NCI-H774 (cell line): ENCODE results near the gene RINL.

Source experiments
- DNase-seq: peaks from one replicate; lab custom pipeline; 2025; lab: John Stamatoyannopoulos, UW

Gene RINL

GRCh38 chr19:38849147-38849859, 28.8 kb downstream of the RINL start:
- DNase-seq, result peak; percentile 92

GRCh38 chr19:38848299-38849146, 29.6 kb downstream of the RINL start:
- no peak for DNase-seq

- DNase-seq, result no peak
These were observed 32.0 kb downstream of the RINL start for GRCh38 chr19:38846097-38846496.

GRCh38 chr19:38845374-38846024, 32.6 kb downstream of the RINL start:
- DNase-seq, result no peak

GRCh38 chr19:38844093-38844686, 33.9 kb downstream of the RINL start:
- DNase-seq, result no peak

GRCh38 chr19:38843175-38843758, 34.8 kb downstream of the RINL start:
- no peak for DNase-seq

- no peak for DNase-seq
These were observed 35.5 kb downstream of the RINL start for GRCh38 chr19:38842439-38843174.

- DNase-seq, result no peak
These were observed 36.2 kb downstream of the RINL start for GRCh38 chr19:38841787-38842438.

- DNase-seq, result no peak
These were observed 36.8 kb downstream of the RINL start for GRCh38 chr19:38841180-38841766.

GRCh38 chr19:38840583-38840968, 37.5 kb downstream of the RINL start:
- no peak for DNase-seq

- DNase-seq, result no peak
These were observed 38.1 kb downstream of the RINL start for GRCh38 chr19:38839816-38840582.

GRCh38 chr19:38838986-38839761, 38.9 kb downstream of the RINL start:
- DNase-seq, result no peak

- DNase-seq, result no peak
These were observed 39.7 kb downstream of the RINL start for GRCh38 chr19:38838208-38838985.

GRCh38 chr19:38837656-38838121, 40.4 kb downstream of the RINL start:
- peak; percentile 15 for DNase-seq

GRCh38 chr19:38836983-38837626, 41.0 kb downstream of the RINL start:
- DNase-seq, result no peak

- DNase-seq, result no peak
These were observed 41.7 kb downstream of the RINL start for GRCh38 chr19:38836159-38836982.

- DNase-seq, result no peak
These were observed 43.5 kb downstream of the RINL start for GRCh38 chr19:38834590-38834989.
